Neural cell (in vitro differentiated cells): ENCODE measurements around the gene UVRAG. TPM values are rescaled to one million over a fixed set of nuclear protein-coding genes. Genes with fewer than 3 reads are reported as not detected.

ENCODE experiments used
- H2AFZ ChIP-seq: fragments of 200-600, 300-800 bp; sonication (generic), shearing (Covaris generic); 2 replicates; pipeline ENCODE4 v1.6.0; 2014; ENCODE audit warnings: low read depth, mild to moderate bottlenecking, antibody characterized with exemption, low read length, moderate library complexity
- H3F3A ChIP-seq: fragments of 200-600 bp; shearing (Covaris generic); 2 replicates; pipeline ENCODE4 v1.6.1; 2016; ENCODE audit warnings: mild to moderate bottlenecking, moderate library complexity, mixed read lengths, antibody characterized with exemption, low read length; ENCODE audit not compliant: insufficient read depth, poor library complexity, severe bottlenecking
- H3K27ac ChIP-seq: fragments of 200-600, 300-800 bp; sonication (generic), shearing (Covaris generic); 2 replicates; pipeline ENCODE4 v1.5.1; 2014; ENCODE audit warnings: mild to moderate bottlenecking, low read length, moderate library complexity
- H3K27me3 ChIP-seq: fragments of 300-800, 200-600 bp; sonication (generic), shearing (Covaris generic); 2 replicates; pipeline ENCODE4 v1.6.0; 2014; ENCODE audit warnings: mild to moderate bottlenecking, low read depth, low read length, moderate library complexity; ENCODE audit not compliant: insufficient read depth
- H3K36me3 ChIP-seq: fragments of 300-800, 200-600 bp; sonication (generic), shearing (Covaris generic); 2 replicates; pipeline ENCODE4 v1.5.1; 2014; ENCODE audit warnings: mild to moderate bottlenecking, antibody characterized with exemption, low read length, moderate library complexity; ENCODE audit not compliant: insufficient read depth
- H3K4me2 ChIP-seq: fragments of 300-800, 200-600 bp; sonication (generic), shearing (Covaris generic); 2 replicates; pipeline ENCODE4 v1.6.0; 2014; ENCODE audit warnings: mild to moderate bottlenecking, low read length
- H3K4me3 ChIP-seq: fragments of 300-800, 200-600 bp; sonication (generic), shearing (Covaris generic); 2 replicates; pipeline ENCODE4 v1.5.1; 2014; ENCODE audit warnings: mild to moderate bottlenecking, low read length, moderate library complexity
- H3K79me2 ChIP-seq: fragments of 200-600 bp; shearing (Covaris generic); replicated peaks from 2 replicates; pipeline ENCODE4 v1.6.0; 2014; ENCODE audit warnings: mild to moderate bottlenecking, low read length, moderate library complexity; ENCODE audit not compliant: insufficient read depth
- H3K9ac ChIP-seq: fragments of 300-800, 200-600 bp; sonication (generic), shearing (Covaris generic); 2 replicates; pipeline ENCODE4 v1.6.1; 2016; ENCODE audit warnings: mild to moderate bottlenecking, low read length, mixed read lengths
- H3K9me2 ChIP-seq: fragments of 200-600 bp; shearing (Covaris generic); 2 replicates; pipeline ENCODE4 v1.6.1; 2016; ENCODE audit warnings: mild to moderate bottlenecking, low read length, mixed read lengths; ENCODE audit not compliant: insufficient read depth
- H3K9me3 ChIP-seq: fragments of 200-600, 300-800 bp; sonication (generic), shearing (Covaris generic); 2 replicates; pipeline ENCODE4 v1.6.1; 2016; ENCODE audit warnings: mild to moderate bottlenecking, mixed run types, low read length, moderate library complexity, mixed read lengths
- H4K20me1 ChIP-seq: fragments of 200-600 bp; shearing (Covaris generic); 2 replicates; pipeline ENCODE4 v1.6.1; 2016; ENCODE audit warnings: mild to moderate bottlenecking, mixed run types; ENCODE audit not compliant: insufficient read depth
- CTCF ChIP-seq: fragments of 450-650 bp; IDR thresholded peaks from 2 replicates; pipeline ENCODE4 v1.5.1; 2014; ENCODE audit warnings: antibody characterized with exemption, mild to moderate bottlenecking, moderate library complexity; ENCODE audit not compliant: poor library complexity, severe bottlenecking
- EP300 ChIP-seq: fragments of 450-650 bp; conservative IDR thresholded peaks from 2 replicates; pipeline ENCODE4 v1.6.1; 2014; ENCODE audit warnings: antibody characterized with exemption, mild to moderate bottlenecking, moderate library complexity; ENCODE audit not compliant: poor library complexity, severe bottlenecking
- EZH2 ChIP-seq: fragments of 200-600, 300-800 bp; shearing (Covaris generic), sonication (generic); IDR thresholded peaks from 2 replicates; pipeline ENCODE4 v1.6.1; 2014; ENCODE audit warnings: antibody characterized with exemption, low read length, borderline replicate concordance, mild to moderate bottlenecking; ENCODE audit not compliant: insufficient read depth, poor library complexity, severe bottlenecking
- MXI1 ChIP-seq: fragments of 450-650 bp; conservative IDR thresholded peaks from 2 replicates; pipeline ENCODE4 v1.6.1; 2014; ENCODE audit warnings: antibody characterized with exemption, mild to moderate bottlenecking; ENCODE audit not compliant: poor library complexity, severe bottlenecking
- POLR2AphosphoS5 ChIP-seq: IDR thresholded peaks from 2 replicates; pipeline ENCODE4 v1.6.1; 2012
- RAD21 ChIP-seq: fragments of 450-650 bp; conservative IDR thresholded peaks from 2 replicates; pipeline ENCODE4 v1.6.1; 2014; ENCODE audit warnings: antibody characterized with exemption, mild to moderate bottlenecking, moderate library complexity
- SMC3 ChIP-seq: fragments of 450-650 bp; conservative IDR thresholded peaks from 2 replicates; pipeline ENCODE4 v1.6.1; 2014; ENCODE audit warnings: antibody characterized with exemption, mild to moderate bottlenecking, moderate library complexity; ENCODE audit not compliant: poor library complexity
- TAF1 ChIP-seq: IDR thresholded peaks from 2 replicates; pipeline ENCODE4 v1.6.1; 2012; ENCODE audit warnings: low read depth
- polyA plus RNA-seq: library from polyadenylated mRNA; depleted of rRNA; stranded (reverse); fragments of >200 nt; gene quantifications from 2 replicates; pipeline ENCODE4 v1.2.3, GENCODE V29; 2014
- TF ChIP-seq, protein P1 (sequence below): IDR thresholded peaks from 2 replicates; pipeline ENCODE4 v1.6.1; 2012; ENCODE audit warnings: borderline replicate concordance

The UVRAG gene
- polyA plus RNA-seq, 1 donor from 2014 or later: 31.6 TPM

DNA sequence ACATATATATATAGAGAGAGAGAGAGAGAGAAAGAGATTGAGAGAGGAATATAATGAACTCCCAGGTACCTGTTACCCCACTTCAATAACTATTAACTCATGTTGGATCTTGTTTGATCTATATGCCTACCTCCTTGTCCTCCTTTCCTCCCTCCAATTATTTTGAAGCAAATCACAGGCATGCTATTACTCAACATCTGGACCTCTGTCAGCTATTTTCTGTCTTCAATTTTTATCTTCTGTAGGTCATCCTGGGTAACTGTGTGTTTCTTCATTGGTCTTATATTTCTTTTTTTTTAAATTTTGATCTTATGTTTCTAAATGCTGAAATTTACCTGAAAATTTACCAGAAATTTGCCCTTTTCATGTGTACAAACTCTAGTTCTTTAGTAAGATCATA lies 24.8 kb downstream of the UVRAG start:
- H3K9ac ChIP-seq: no peak overlapping the region
- H3K79me2 ChIP-seq: no peaks in the 10 kb centered on the region
- TF ChIP-seq, protein P1, sequence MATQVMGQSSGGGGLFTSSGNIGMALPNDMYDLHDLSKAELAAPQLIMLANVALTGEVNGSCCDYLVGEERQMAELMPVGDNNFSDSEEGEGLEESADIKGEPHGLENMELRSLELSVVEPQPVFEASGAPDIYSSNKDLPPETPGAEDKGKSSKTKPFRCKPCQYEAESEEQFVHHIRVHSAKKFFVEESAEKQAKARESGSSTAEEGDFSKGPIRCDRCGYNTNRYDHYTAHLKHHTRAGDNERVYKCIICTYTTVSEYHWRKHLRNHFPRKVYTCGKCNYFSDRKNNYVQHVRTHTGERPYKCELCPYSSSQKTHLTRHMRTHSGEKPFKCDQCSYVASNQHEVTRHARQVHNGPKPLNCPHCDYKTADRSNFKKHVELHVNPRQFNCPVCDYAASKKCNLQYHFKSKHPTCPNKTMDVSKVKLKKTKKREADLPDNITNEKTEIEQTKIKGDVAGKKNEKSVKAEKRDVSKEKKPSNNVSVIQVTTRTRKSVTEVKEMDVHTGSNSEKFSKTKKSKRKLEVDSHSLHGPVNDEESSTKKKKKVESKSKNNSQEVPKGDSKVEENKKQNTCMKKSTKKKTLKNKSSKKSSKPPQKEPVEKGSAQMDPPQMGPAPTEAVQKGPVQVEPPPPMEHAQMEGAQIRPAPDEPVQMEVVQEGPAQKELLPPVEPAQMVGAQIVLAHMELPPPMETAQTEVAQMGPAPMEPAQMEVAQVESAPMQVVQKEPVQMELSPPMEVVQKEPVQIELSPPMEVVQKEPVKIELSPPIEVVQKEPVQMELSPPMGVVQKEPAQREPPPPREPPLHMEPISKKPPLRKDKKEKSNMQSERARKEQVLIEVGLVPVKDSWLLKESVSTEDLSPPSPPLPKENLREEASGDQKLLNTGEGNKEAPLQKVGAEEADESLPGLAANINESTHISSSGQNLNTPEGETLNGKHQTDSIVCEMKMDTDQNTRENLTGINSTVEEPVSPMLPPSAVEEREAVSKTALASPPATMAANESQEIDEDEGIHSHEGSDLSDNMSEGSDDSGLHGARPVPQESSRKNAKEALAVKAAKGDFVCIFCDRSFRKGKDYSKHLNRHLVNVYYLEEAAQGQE: no peak
- no peak for TF ChIP-seq TAF1
- H3K4me2 ChIP-seq: no peak overlapping the region
- no peak overlapping the region for H2AFZ ChIP-seq
- H3K4me3 ChIP-seq: no peak overlapping the region
- H4K20me1 ChIP-seq: no peaks in the 10 kb centered on the region
- H3K9me3 ChIP-seq: no peaks in the 10 kb centered on the region
- H3K36me3 ChIP-seq: no peaks in the 10 kb centered on the region
- no peaks in the 10 kb centered on the region for H3K9me2 ChIP-seq
- no peaks in the 10 kb centered on the region for H3K27me3 ChIP-seq
- H3F3A ChIP-seq: no peaks in the 10 kb centered on the region
- H3K27ac ChIP-seq: no peak overlapping the region

- Histone ChIP-seq H3K4me2 (no peak overlapping the region), H3K27ac (no peak overlapping the region), H3K9me2 (no peaks in the 10 kb centered on the region), H4K20me1 (no peaks in the 10 kb centered on the region), H3K27me3 (no peaks in the 10 kb centered on the region), H3K79me2 (peaks cover under 1% of the 10 kb centered on the region), H3F3A (no peaks in the 10 kb centered on the region), H3K9ac (no peak overlapping the region), H2AFZ (no peak overlapping the region), H3K9me3 (no peaks in the 10 kb centered on the region), H3K36me3 (no peaks in the 10 kb centered on the region), H3K4me3 (no peak overlapping the region)
- TF ChIP-seq CTCF: no peak
- TF ChIP-seq MXI1: no peak
- no peak for TF ChIP-seq EP300
- TF ChIP-seq TAF1: no peak
- no peak for TF ChIP-seq POLR2AphosphoS5
- TF ChIP-seq, protein P1: no peak
- TF ChIP-seq RAD21: no peak
- no peak for TF ChIP-seq EZH2
- TF ChIP-seq SMC3: no peak
These were observed 25.5 kb downstream of the UVRAG start for GRCh38 chr11:75840522-75840921.
